H1 (cell line): ENCODE measurements around the gene PRRT1B. TPM values are rescaled to one million over a fixed set of nuclear protein-coding genes. Genes with fewer than 3 reads are reported as not detected.

Experiments
- E2F6 ChIP-seq: IDR thresholded peaks from 2 replicates; pipeline ENCODE4 v1.6.1; 2012; ENCODE audit warnings: inconsistent platforms
- YY1 ChIP-seq: IDR thresholded peaks from 2 replicates; pipeline ENCODE4 v1.6.1; 2011; ENCODE audit warnings: low read depth, mild to moderate bottlenecking, low read length
- polyA plus RNA-seq, 7 experiments: library from polyadenylated mRNA; depleted of rRNA in 3 of 7; stranded (reverse) in 5 of 7; unstranded in 2 of 7; fragments of >200 nt in 5 of 7; fragments of 200-250 nt in 2 of 7; gene quantifications; 1 replicate in 5 of 7; 2 replicates in 1 of 7; 4 replicates in 1 of 7; pipeline versions ENCODE4 v1.2.1 to v1.2.3, GENCODE V29; 2011 to 2013; ENCODE audit warnings: missing spikeins in 2 of 7, mixed read lengths in 2 of 7
- total RNA-seq: library from RNA; stranded (reverse); fragmentation: NEBNext Ultra II Directional; extraction: Animal tissue kit (Norgen Biotek cat#: 25700); gene quantifications from 2 replicates; pipeline ENCODE4 v1.2.1, GENCODE V29; 2021

Gene PRRT1B
- total and polyA plus RNA-seq, 2 of the 8 experiments (the other 6 are each of a cell fraction or from before 2014, with no cell fraction given): 0.30 to 1.2 TPM

- TF ChIP-seq YY1 (no peak), E2F6 (no peak)
- TF ChIP-seq, all 59 proteins: peak for 0
Measured at GRCh38 chr9:131517761-131518190, 27.5 kb upstream of the PRRT1B start (continued).
